ENCODE measurements around the gene OR1D2.

GRCh38 chr17:3127451-3127850, 23.2 kb upstream of the OR1D2 start, which contains the start of gene OR1G1:
- TF ChIP-seq POLR2A (IDR thresholded peaks at IDR 0.05) (no peak), POLR2AphosphoS5 (IDR thresholded peaks at IDR 0.05; ENCODE audit: insufficient read depth in 1 of 2, low read depth in 1 of 2) (no peak)
- TF ChIP-seq, protein P1, sequence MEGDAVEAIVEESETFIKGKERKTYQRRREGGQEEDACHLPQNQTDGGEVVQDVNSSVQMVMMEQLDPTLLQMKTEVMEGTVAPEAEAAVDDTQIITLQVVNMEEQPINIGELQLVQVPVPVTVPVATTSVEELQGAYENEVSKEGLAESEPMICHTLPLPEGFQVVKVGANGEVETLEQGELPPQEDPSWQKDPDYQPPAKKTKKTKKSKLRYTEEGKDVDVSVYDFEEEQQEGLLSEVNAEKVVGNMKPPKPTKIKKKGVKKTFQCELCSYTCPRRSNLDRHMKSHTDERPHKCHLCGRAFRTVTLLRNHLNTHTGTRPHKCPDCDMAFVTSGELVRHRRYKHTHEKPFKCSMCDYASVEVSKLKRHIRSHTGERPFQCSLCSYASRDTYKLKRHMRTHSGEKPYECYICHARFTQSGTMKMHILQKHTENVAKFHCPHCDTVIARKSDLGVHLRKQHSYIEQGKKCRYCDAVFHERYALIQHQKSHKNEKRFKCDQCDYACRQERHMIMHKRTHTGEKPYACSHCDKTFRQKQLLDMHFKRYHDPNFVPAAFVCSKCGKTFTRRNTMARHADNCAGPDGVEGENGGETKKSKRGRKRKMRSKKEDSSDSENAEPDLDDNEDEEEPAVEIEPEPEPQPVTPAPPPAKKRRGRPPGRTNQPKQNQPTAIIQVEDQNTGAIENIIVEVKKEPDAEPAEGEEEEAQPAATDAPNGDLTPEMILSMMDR (IDR thresholded peaks at IDR 0.05), result no peak

All from vagina (tissue), 2 donors.